ENCODE results near the gene PPP1R3C. TPM values are rescaled to one million over a fixed set of nuclear protein-coding genes. Genes with fewer than 3 reads are reported as not detected.

The PPP1R3C gene
- total RNA-seq = 0.69 TPM in 1 of 2 replicates, not detected in the other

GRCh38 chr10:91632671-91633550 lies at the start of gene PPP1R3C:
Gene PPP1R3C, minus strand, starts transcription at chr10:91633071. Its CDS starts 102 bp downstream, at chr10:91632969.

Other genes starting within 250 kb of the PPP1R3C start
- gene HECTD2, start 222.7 kb downstream of the PPP1R3C start, total RNA-seq = 2.5 and 2.9 TPM in 2 replicates
- 25.4 and 25.8 TPM in 2 replicates for gene TNKS2, start 165.4 kb upstream of the PPP1R3C start, total RNA-seq